Left ventricle myocardium inferior (tissue), 1 donor: ENCODE measurements around the gene BCAS1. TPM values are rescaled to one million over a fixed set of nuclear protein-coding genes. Genes with fewer than 3 reads are reported as not detected.

Experiments
- DNase-seq: peaks from one replicate; pipeline ENCODE4 v3.0.0-alpha.2; 2020
- H3K27ac ChIP-seq: fragments of 200-600 bp; replicated peaks from 2 replicates; pipeline ENCODE4 v1.8.0; 2021
- H3K27me3 ChIP-seq: fragments of 200-600 bp; 2 replicates; pipeline ENCODE4 v1.8.0; 2021; ENCODE audit warnings: low read depth
- H3K36me3 ChIP-seq: fragments of 200-600 bp; 2 replicates; pipeline ENCODE4 v1.8.0; 2021
- H3K4me1 ChIP-seq: fragments of 200-600 bp; 2 replicates; pipeline ENCODE4 v1.8.0; 2021
- H3K4me3 ChIP-seq: fragments of 200-600 bp; 2 replicates; pipeline ENCODE4 v1.8.0; 2021; ENCODE audit warnings: mild to moderate bottlenecking, moderate library complexity
- H3K9me3 ChIP-seq: fragments of 200-600 bp; replicated peaks from 2 replicates; pipeline ENCODE4 v1.8.0; 2021
- CTCF ChIP-seq: fragments of 200-600 bp; IDR thresholded peaks from 2 replicates; pipeline ENCODE4 v1.8.0; 2021; ENCODE audit warnings: antibody characterized with exemption, mild to moderate bottlenecking, borderline replicate concordance
- intact Hi-C: fragments of 100-400 bp; cut with micrococcal nuclease; formaldehyde crosslinking; loops from one replicate; pipeline ENCODE4 v1.11.0; 2022
- total RNA-seq: library from RNA; stranded (reverse); fragmentation: NEBNext Ultra II Directional; extraction: Animal tissue kit (Norgen Biotek cat#: 25700); gene quantifications from one replicate; pipeline ENCODE4 v1.2.1, GENCODE V29; 2021
- donor health status: DM: no; HTN: yes; CAD: no; lungs with severe emphysema.

BCAS1 gene
- total RNA-seq, 1 donor from 2014 or later = not detected

GRCh38 chr20:53984356-53985149, 85.8 kb downstream of the BCAS1 start:
- no peaks in the 10 kb centered on the region for H3K4me1 ChIP-seq
- no peaks in the 10 kb centered on the region for H3K36me3 ChIP-seq
- intact Hi-C loops = no loop called here
- no peak for TF ChIP-seq CTCF
- no peak overlapping the region for H3K27ac ChIP-seq
- H3K4me3 ChIP-seq = no peak overlapping the region
- H3K27me3 ChIP-seq = peaks cover 16% of the 10 kb centered on the region
- DNase-seq = no peak
- H3K9me3 ChIP-seq = no peaks in the 10 kb centered on the region

- no peak overlapping the region for H3K27ac ChIP-seq
- TF ChIP-seq CTCF = no peak
- no peak for DNase-seq
- intact Hi-C loops = no loop called here
- H3K4me1 ChIP-seq = no peaks in the 10 kb centered on the region
- H3K9me3 ChIP-seq = no peaks in the 10 kb centered on the region
- H3K27me3 ChIP-seq = peaks cover 16% of the 10 kb centered on the region
- no peak overlapping the region for H3K4me3 ChIP-seq
- no peaks in the 10 kb centered on the region for H3K36me3 ChIP-seq
Measured at GRCh38 chr20:53983401-53983800, 87.0 kb downstream of the BCAS1 start.

GRCh38 chr20:53982624-53983023, 87.8 kb downstream of the BCAS1 start:
- H3K4me3 ChIP-seq = no peak overlapping the region
- intact Hi-C loops = no loop called here
- H3K27me3 ChIP-seq = peaks cover 9% of the 10 kb centered on the region
- no peak for DNase-seq
- TF ChIP-seq CTCF = no peak
- H3K9me3 ChIP-seq = no peaks in the 10 kb centered on the region
- no peaks in the 10 kb centered on the region for H3K36me3 ChIP-seq
- H3K27ac ChIP-seq = no peak overlapping the region
- H3K4me1 ChIP-seq = no peaks in the 10 kb centered on the region

GRCh38 chr20:53981752-53982437, 88.5 kb downstream of the BCAS1 start:
- Histone ChIP-seq H3K4me1 (no peaks in the 10 kb centered on the region), H3K27ac (no peak overlapping the region), H3K27me3 (peaks cover 5% of the 10 kb centered on the region), H3K4me3 (no peak overlapping the region), H3K36me3 (no peaks in the 10 kb centered on the region), H3K9me3 (peaks cover 3% of the 10 kb centered on the region)
- intact Hi-C loops = no loop called here
- DNase-seq = no peak
- TF ChIP-seq CTCF = no peak

GRCh38 chr20:53981130-53981529, 89.3 kb downstream of the BCAS1 start:
- H3K27ac ChIP-seq = no peak overlapping the region
- DNase-seq = no peak
- no peak overlapping the region for H3K4me3 ChIP-seq
- peaks cover 6% of the 10 kb centered on the region for H3K9me3 ChIP-seq
- intact Hi-C loops = no loop called here
- no peaks in the 10 kb centered on the region for H3K36me3 ChIP-seq
- H3K27me3 ChIP-seq = no peaks in the 10 kb centered on the region
- no peak for TF ChIP-seq CTCF
- no peaks in the 10 kb centered on the region for H3K4me1 ChIP-seq
